ENCODE results near the gene EVA1C.

Gene EVA1C

DNA sequence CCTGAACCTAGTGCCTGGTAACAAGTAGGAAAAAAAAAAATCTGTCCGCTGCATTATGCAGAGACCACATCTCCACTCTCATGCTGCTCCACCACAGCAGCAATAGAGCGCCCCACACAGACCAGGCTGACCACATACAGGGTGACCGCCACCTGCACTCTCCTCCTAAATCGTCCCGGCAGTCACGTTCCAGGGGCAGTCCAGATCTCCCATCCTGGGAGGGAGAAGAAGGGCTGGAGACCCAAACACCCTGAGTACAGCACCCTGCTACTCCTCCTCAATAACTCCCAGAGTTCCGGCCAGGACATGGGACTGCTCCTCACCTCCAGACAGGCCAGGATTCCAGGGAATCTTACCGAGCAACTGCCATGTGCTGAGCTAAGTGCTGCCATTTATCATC, 35.0 kb upstream of the EVA1C start:
- no peak overlapping the region for H3K4me2 ChIP-seq (ENCODE audit: low read depth, low read length, poor library complexity, severe bottlenecking)
- H3K79me2 ChIP-seq (ENCODE audit: insufficient read depth, low read length): no peaks in the 10 kb centered on the region
- H3K9ac ChIP-seq (ENCODE audit: low read depth, low read length, poor library complexity, severe bottlenecking): no peak overlapping the region
- H3K27me3 ChIP-seq (ENCODE audit: insufficient read depth, low read length, poor library complexity, severe bottlenecking): no peaks in the 10 kb centered on the region
- H3F3A ChIP-seq (ENCODE audit: low read depth): no peaks in the 10 kb centered on the region
- H4K20me1 ChIP-seq (ENCODE audit: insufficient read depth, low read length, poor library complexity, severe bottlenecking): no peaks in the 10 kb centered on the region
- H2AFZ ChIP-seq (ENCODE audit: low read length): no peak overlapping the region
- H3K9me3 ChIP-seq (ENCODE audit: insufficient read depth, low read depth, low read length): no peaks in the 10 kb centered on the region
- H3K4me1 ChIP-seq (ENCODE audit: insufficient read depth, low read length, poor library complexity, severe bottlenecking): no peaks in the 10 kb centered on the region
- no peaks in the 10 kb centered on the region for H3K9me2 ChIP-seq (replicated peaks; ENCODE audit: low read depth, low read length)
- TF ChIP-seq EZH2phosphoT487 (IDR thresholded peaks at IDR 0.05; ENCODE audit: borderline replicate concordance) (no peak), CTCF (conservative IDR thresholded peaks at IDR 0.05; ENCODE audit: low read length) (no peak)
- no peak overlapping the region for H3K4me3 ChIP-seq (ENCODE audit: low read length, poor library complexity, severe bottlenecking)
- peaks cover 3% of the 10 kb centered on the region; the same call in 1 of the 2 replicates for H3K36me3 ChIP-seq (ENCODE audit: insufficient read depth, low read length)

DNA sequence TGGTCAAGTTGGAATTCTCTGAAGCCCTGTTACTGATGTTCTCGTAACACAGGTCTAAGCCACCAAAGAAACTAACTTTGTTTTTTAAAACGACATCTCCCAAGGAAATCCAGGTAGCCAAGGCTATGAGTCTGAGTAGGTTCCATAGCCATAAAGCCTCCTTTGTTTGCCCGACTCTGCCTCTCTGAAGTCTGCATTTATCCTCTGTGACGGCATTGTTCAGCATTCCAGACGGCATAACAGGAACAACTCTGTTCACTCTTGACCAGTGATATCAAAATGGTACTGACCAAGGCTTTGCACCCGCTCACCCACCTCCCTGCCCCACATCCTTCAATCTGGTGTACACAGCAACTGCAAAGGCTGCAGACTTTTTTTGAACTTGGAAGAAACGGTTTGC, 34.5 kb upstream of the EVA1C start:
- no peak overlapping the region for H3K9ac ChIP-seq (ENCODE audit: low read depth, low read length, poor library complexity, severe bottlenecking)
- H3K27me3 ChIP-seq (ENCODE audit: insufficient read depth, low read length, poor library complexity, severe bottlenecking): no peaks in the 10 kb centered on the region
- H3K79me2 ChIP-seq (ENCODE audit: insufficient read depth, low read length): no peaks in the 10 kb centered on the region
- no peak overlapping the region for H3K4me3 ChIP-seq (ENCODE audit: low read length, poor library complexity, severe bottlenecking)
- H3K4me1 ChIP-seq (ENCODE audit: insufficient read depth, low read length, poor library complexity, severe bottlenecking): no peaks in the 10 kb centered on the region
- H4K20me1 ChIP-seq (ENCODE audit: insufficient read depth, low read length, poor library complexity, severe bottlenecking): no peaks in the 10 kb centered on the region
- no peaks in the 10 kb centered on the region for H3K9me2 ChIP-seq (replicated peaks; ENCODE audit: low read depth, low read length)
- H3K36me3 ChIP-seq (ENCODE audit: insufficient read depth, low read length): peaks cover 7% of the 10 kb centered on the region; the same call in 1 of the 2 replicates
- H3F3A ChIP-seq (ENCODE audit: low read depth): no peaks in the 10 kb centered on the region
- TF ChIP-seq EZH2phosphoT487 (IDR thresholded peaks at IDR 0.05; ENCODE audit: borderline replicate concordance): no peak
- no peak for TF ChIP-seq CTCF (conservative IDR thresholded peaks at IDR 0.05; ENCODE audit: low read length)
- H2AFZ ChIP-seq (ENCODE audit: low read length): no peak overlapping the region
- H3K4me2 ChIP-seq (ENCODE audit: low read depth, low read length, poor library complexity, severe bottlenecking): no peak overlapping the region
- H3K9me3 ChIP-seq (ENCODE audit: insufficient read depth, low read depth, low read length): no peaks in the 10 kb centered on the region

GRCh38 chr21:32378956-32379355, 33.5 kb upstream of the EVA1C start:
- Histone ChIP-seq H3K9ac (ENCODE audit: low read depth, low read length, poor library complexity, severe bottlenecking) (no peak overlapping the region), H3K9me2 (replicated peaks; ENCODE audit: low read depth, low read length) (no peaks in the 10 kb centered on the region), H3K4me3 (ENCODE audit: low read length, poor library complexity, severe bottlenecking) (no peak overlapping the region), H3K79me2 (ENCODE audit: insufficient read depth, low read length) (no peaks in the 10 kb centered on the region), H3K36me3 (ENCODE audit: insufficient read depth, low read length) (peaks cover 7% of the 10 kb centered on the region; the same call in 1 of the 2 replicates), H3K9me3 (ENCODE audit: insufficient read depth, low read depth, low read length) (no peaks in the 10 kb centered on the region), H3K4me2 (ENCODE audit: low read depth, low read length, poor library complexity, severe bottlenecking) (no peak overlapping the region), H2AFZ (ENCODE audit: low read length) (no peak overlapping the region), H3K27me3 (ENCODE audit: insufficient read depth, low read length, poor library complexity, severe bottlenecking) (no peaks in the 10 kb centered on the region), H4K20me1 (ENCODE audit: insufficient read depth, low read length, poor library complexity, severe bottlenecking) (no peaks in the 10 kb centered on the region), H3K4me1 (ENCODE audit: insufficient read depth, low read length, poor library complexity, severe bottlenecking) (no peaks in the 10 kb centered on the region), H3F3A (ENCODE audit: low read depth) (no peaks in the 10 kb centered on the region)
- TF ChIP-seq EZH2phosphoT487 (IDR thresholded peaks at IDR 0.05; ENCODE audit: borderline replicate concordance): no peak
- no peak for TF ChIP-seq CTCF (conservative IDR thresholded peaks at IDR 0.05; ENCODE audit: low read length)
